Measurements from ENCODE around the gene RNF40. TPM values are rescaled to one million over a fixed set of nuclear protein-coding genes. Genes with fewer than 3 reads are reported as not detected.

The RNF40 gene
- total and polyA plus RNA-seq, 4 donors = 25.9 to 55.4 (median 34.1) TPM

GRCh38 chr16:30779596-30779995 lies 17.5 kb downstream of the RNF40 start:
- TF ChIP-seq HNF4G (IDR thresholded peaks at IDR 0.05) = no peak
- no peak for TF ChIP-seq ATF3 (IDR thresholded peaks at IDR 0.05)
- TF ChIP-seq FOXA1 (IDR thresholded peaks at IDR 0.05) = no peak
- TF ChIP-seq REST (IDR thresholded peaks at IDR 0.05) = no peak
- TF ChIP-seq NR2F2 (IDR thresholded peaks at IDR 0.05) = no peak

GRCh38 chr16:30780021-30780420 lies 17.9 kb downstream of the RNF40 start:
- no peaks in the 10 kb centered on the region for H3K9me3 ChIP-seq (ENCODE audit: control insufficient read depth in 4 of 4, low read length in 3 of 4)

More at GRCh38 chr16:30779596-30779995, 17.5 kb downstream of the RNF40 start:
- H3K27ac ChIP-seq (ENCODE audit: low read depth in 1 of 2, low read length in 2 of 2) = no peak overlapping the region
- no peaks in the 10 kb centered on the region for H3K9me3 ChIP-seq (ENCODE audit: control insufficient read depth in 4 of 4, low read length in 3 of 4)
- no peak for DNase-seq (ENCODE audit: low spot score)
- peaks cover 0 to 17% (median 3%) of the 10 kb centered on the region in 4 donors for H3K36me3 ChIP-seq (ENCODE audit: control insufficient read depth in 4 of 4, insufficient read depth in 3 of 4, low read depth in 1 of 4, low read length in 3 of 4)
- H3K9ac ChIP-seq (ENCODE audit: low read depth in 1 of 2, low read length in 2 of 2) = no peak overlapping the region
- H3K27me3 ChIP-seq (ENCODE audit: control insufficient read depth in 4 of 4, insufficient read depth in 4 of 4, low read length in 3 of 4) = no peaks in the 10 kb centered on the region
- H3K4me1 ChIP-seq (ENCODE audit: control insufficient read depth in 4 of 4, insufficient read depth in 4 of 4, low read length in 3 of 4) = peaks cover 2 to 10% (median 6%) of the 10 kb centered on the region in 4 donors
- H3K4me3 ChIP-seq (ENCODE audit: low read depth in 1 of 3, low read length in 3 of 3) = no peak overlapping the region
- WGBS = 86% methylated on average over 6 of the region's 6 CpGs

More at GRCh38 chr16:30780021-30780420, 17.9 kb downstream of the RNF40 start:
- H3K4me3 ChIP-seq (ENCODE audit: low read depth in 1 of 3, low read length in 3 of 3) = no peak overlapping the region
- peaks cover 0 to 17% (median 3%) of the 10 kb centered on the region in 4 donors for H3K36me3 ChIP-seq (ENCODE audit: control insufficient read depth in 4 of 4, insufficient read depth in 3 of 4, low read depth in 1 of 4, low read length in 3 of 4)
- peaks cover 0 to 6% (median 3%) of the 10 kb centered on the region in 4 donors for H3K4me1 ChIP-seq (ENCODE audit: control insufficient read depth in 4 of 4, insufficient read depth in 4 of 4, low read length in 3 of 4)
- DNase-seq (ENCODE audit: low spot score) = no peak
- no peak overlapping the region for H3K9ac ChIP-seq (ENCODE audit: low read depth in 1 of 2, low read length in 2 of 2)
- no peaks in the 10 kb centered on the region for H3K27me3 ChIP-seq (ENCODE audit: control insufficient read depth in 4 of 4, insufficient read depth in 4 of 4, low read length in 3 of 4)
- no peak for TF ChIP-seq FOXA1 (IDR thresholded peaks at IDR 0.05)
- TF ChIP-seq SP1 (IDR thresholded peaks at IDR 0.05) = no peak
- TF ChIP-seq HNF4G (IDR thresholded peaks at IDR 0.05) = no peak
- no peak for TF ChIP-seq ATF3 (IDR thresholded peaks at IDR 0.05)
- no peak for TF ChIP-seq TAF1 (conservative IDR thresholded peaks at IDR 0.05)
- TF ChIP-seq GABPA (IDR thresholded peaks at IDR 0.05 in 1 of 2, conservative IDR thresholded peaks at IDR 0.05 in 1 of 2) = no peak
- no peak for TF ChIP-seq MAX (IDR thresholded peaks at IDR 0.05)
- no peak for TF ChIP-seq CTCF (IDR thresholded peaks at IDR 0.05; ENCODE audit: low read depth, low read length, missing input control)
- TF ChIP-seq RXRA (IDR thresholded peaks at IDR 0.05) = no peak
- TF ChIP-seq JUND (IDR thresholded peaks at IDR 0.05) = no peak
- no peak for TF ChIP-seq FOXA2 (IDR thresholded peaks at IDR 0.05)
- TF ChIP-seq HNF4A (conservative IDR thresholded peaks at IDR 0.05) = no peak
- no peak for TF ChIP-seq YY1 (IDR thresholded peaks at IDR 0.05)
- 95% methylated on average over 3 of the region's 3 CpGs for WGBS
- H3K27ac ChIP-seq (ENCODE audit: low read depth in 1 of 2, low read length in 2 of 2) = no peak overlapping the region
